GM21423 (cell line): Measurements from ENCODE around the gene SELENOO.
"Not testable (repeated sequence)": the region's sequence is repeated elsewhere in the genome, so short reads cannot be mapped to it uniquely, and the experiment has no call there.

ENCODE experiments used
- ATAC-seq: cut with Tn5 transposase; IDR thresholded peaks from one replicate; pipeline ENCODE4 v1.9.1; 2021; ENCODE audit warnings: mild to moderate bottlenecking, moderate library complexity; ENCODE audit not compliant: unreplicated experiment

SELENOO gene

GRCh38 chr22:50198624-50199017 is 2.2 kb upstream of the SELENOO start:
- ATAC-seq, result no peak

GRCh38 chr22:50199251-50199721 is 1.5 kb upstream of the SELENOO start:
- no peak for ATAC-seq

DNA sequence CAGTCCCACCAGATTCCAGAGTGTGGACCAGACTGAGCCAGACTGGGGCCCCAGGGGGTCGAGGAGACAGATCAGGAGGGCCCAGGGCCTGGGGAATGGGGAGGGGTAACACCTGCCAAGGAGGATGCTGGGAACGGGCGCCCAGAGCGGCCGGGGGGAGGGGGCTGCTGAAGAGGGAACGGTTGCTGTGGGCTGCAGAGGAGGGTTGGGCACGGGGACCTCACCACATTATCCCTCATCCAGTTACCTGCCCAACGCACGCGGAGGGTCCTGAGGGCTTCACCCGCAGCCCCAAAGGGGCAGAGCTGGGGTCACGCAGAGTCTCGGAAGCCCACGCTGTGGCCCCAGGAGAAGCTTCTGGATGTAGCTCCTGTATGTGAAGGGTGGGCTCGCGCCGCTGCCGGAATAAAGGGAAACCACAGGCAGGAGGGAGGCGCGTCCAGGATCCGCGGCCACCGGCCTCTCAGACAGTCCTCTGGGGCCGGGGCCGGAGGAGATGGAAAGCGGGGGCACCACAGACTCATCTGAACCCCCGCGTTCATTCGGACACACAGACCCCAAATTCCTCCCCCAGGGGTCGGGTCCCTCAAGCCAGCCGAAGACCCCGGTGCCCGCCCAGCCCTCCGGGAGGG is 866 bp upstream of the SELENOO start:
- ATAC-seq, result peak; percentile 6

DNA sequence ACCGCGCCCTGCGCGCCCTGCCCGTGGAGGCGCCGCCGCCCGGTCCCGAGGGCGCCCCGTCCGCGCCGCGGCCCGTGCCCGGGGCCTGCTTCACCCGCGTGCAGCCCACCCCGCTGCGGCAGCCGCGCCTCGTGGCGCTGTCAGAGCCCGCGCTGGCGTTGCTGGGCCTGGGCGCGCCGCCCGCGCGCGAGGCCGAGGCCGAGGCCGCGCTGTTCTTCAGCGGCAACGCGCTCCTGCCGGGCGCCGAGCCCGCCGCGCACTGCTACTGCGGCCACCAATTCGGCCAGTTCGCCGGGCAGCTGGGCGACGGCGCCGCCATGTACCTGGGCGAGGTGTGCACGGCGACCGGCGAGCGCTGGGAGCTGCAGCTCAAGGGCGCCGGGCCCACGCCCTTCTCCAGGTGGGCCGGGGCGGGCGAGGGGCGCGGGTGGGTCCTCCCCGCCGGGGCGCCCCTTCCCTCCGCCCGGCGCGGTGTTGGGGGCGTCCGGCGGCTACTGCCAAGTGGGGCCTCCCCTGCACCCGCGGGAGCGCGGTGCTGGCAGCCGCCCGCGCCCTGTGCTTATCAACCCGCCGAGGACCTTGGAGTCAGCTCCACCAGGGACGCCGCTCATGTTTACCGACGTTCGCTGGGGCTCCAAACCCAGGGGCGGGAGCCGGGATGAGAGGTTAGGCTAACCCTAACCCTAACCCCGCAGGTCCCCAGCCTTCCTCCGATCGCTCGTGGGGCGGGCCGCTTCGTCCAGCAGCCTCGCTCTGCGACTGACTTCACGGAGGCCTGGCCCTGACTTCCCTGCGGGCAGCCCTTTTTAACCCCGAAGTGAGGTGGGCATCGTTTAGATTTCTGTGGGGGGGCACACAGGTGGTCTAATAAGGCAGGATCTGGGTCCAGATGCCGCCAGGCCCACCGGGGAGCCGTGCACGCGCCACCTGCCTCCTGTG is 649 bp downstream of the SELENOO start:
- ATAC-seq, result no peak

DNA sequence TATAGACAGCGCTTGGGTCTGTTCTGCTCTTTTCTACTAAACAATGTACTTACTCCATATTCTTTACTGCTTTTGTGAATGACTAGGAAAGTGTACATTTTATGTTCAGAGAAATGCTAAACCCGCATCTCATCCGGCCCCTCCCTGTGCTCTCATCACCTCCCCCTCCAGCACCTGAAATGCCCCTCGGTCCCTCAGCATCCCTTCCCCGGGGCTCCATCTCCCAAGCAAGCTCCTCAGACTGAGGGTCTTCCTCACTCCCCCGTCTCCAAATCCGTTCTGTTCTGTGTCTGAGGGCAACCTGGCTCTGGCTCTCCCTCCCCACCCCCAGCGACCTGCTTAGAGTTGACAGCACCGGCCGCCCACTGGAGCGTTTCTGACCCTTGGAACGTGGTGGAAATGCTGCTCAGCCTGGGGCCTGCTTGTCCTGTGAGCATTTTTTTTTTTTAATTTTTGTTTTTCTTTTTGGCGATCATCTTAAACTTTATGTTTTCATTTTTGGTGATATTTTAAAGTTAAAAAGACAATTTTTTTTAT is 1.4 kb downstream of the SELENOO start:
- ATAC-seq, result no peak

- no peak for ATAC-seq
Measured at GRCh38 chr22:50203288-50203687, 2.5 kb downstream of the SELENOO start.

- no peak for ATAC-seq
Measured at GRCh38 chr22:50204571-50204970, 3.8 kb downstream of the SELENOO start.

DNA sequence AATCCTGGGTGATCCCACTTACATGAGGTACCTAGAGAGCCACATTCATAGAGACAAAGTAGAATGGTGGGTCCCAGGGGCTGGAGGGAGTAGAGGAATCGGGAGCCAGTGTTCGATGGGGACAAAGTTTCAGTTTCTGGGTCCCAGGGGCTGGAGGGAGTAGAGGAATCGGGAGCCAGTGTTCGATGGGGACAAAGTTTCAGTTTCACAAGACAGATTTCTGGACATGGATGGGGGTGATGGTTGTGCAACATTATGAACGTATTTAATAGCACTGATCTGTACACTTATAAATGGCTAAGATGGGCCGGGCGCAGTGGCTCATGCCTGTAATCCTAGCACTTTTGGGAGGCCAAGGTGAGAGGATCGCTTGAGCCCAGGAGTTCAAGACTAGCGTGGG is 4.2 kb downstream of the SELENOO start:
- ATAC-seq, result not testable (repeated sequence)

GRCh38 chr22:50205781-50206569 is 5.2 kb downstream of the SELENOO start:
- ATAC-seq, result no peak

GRCh38 chr22:50206599-50206998 is 5.8 kb downstream of the SELENOO start:
- no peak for ATAC-seq

- ATAC-seq, result no peak
Measured at GRCh38 chr22:50207383-50208140, 6.8 kb downstream of the SELENOO start.

DNA sequence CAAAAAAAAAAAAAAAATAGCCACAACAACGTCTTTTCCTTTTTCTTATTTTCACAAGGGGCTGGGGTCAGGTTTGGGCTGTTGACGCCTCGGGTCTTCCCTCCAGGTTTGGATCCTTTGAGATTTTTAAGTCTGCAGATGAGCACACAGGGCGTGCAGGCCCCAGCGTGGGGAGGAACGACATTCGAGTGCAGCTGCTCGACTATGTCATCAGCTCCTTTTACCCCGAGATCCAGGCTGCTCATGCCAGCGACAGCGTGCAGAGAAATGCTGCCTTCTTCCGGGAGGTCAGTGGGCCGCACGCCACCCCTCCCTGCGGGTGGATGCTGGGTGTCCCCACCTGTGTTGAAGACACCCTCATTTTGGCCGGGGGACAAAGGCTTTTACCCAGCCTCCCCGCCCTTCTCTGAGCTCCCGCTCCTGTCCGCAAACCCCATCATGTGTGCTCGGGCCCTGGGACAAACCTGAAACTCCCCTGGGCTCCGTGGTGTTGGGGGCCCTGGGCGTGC is 7.7 kb downstream of the SELENOO start:
- ATAC-seq, result no peak

GRCh38 chr22:50208939-50209892 is 8.4 kb downstream of the SELENOO start:
- no peak for ATAC-seq

DNA sequence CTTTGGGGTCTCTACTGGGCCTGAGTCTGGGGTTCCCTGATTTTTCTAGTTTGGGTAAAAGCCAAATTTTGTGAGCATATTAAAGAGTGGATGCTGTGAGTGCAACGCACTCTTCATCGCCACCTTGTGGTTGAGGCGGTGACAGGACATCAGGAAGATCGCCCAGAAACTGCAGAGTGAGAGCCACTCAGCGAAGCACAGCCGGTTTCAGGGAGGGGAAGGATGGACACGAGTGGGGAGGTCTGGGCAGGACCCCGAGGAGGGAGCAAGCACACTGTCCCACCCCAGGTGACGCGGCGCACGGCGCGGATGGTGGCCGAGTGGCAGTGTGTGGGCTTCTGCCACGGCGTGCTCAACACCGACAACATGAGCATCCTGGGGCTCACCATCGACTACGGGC is 9.1 kb downstream of the SELENOO start:
- ATAC-seq, result no peak

DNA sequence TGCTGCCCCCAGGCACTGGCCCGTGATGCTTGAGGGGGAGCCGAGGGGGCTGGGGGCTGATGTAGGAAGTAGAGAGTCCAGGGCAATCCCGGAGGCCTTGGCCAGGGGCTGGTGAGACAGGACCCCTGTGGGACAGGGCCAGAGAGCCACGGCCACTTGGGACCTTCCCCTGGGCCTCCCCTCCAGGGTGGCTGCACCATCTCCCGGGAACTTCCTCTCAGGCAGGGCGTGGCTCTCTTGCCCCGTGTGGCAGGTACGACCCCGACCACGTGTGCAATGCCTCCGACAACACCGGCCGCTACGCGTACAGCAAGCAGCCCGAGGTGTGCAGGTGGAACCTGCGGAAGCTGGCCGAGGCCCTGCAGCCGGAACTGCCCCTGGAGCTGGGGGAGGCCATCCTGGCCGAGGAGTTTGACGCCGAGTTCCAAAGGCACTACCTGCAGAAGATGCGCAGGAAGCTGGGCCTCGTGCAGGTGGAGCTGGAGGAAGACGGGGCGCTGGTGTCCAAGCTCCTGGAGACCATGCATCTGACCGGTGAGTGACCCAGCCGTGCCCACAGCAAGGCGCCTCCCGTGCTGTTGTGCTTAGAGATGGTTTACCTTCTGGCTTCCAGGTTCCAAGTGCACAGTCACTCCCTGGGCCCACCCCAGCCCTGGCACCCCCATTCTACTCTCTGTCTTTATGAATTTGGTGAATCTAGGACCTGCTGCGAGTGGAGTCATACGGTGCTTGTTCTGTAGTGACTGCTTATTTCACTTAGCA is 9.7 kb downstream of the SELENOO start:
- ATAC-seq, result no peak

GRCh38 chr22:50211147-50211546 is 10.3 kb downstream of the SELENOO start:
- ATAC-seq, result no peak

DNA sequence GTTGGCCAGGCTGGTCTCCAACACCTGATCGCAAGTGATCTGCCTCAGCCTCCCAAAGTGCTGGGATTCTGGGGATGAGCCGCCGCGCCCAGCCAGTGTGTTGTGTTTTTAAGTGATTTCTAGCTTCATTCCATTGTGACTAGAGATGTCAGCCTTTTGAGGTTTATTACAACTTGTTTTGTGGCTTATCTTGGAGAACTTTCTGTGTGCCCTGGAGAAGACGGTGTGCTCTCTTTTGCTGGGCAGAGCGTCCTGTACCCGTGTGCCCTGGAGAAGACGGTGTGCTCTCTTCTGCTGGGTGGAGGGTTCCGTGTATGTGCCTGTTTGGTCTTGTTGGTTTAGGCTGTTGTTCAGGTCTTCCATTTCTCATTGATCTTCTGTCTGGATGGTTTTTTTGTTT is 12.5 kb downstream of the SELENOO start:
- ATAC-seq, result no peak
